ENCODE results near the gene MARCHF11.

Gene MARCHF11

GRCh38 chr5:16065831-16066230 is 113.8 kb downstream of the MARCHF11 start:
- no peak for DNase-seq
- Histone ChIP-seq H3K4me3 (ENCODE audit: low read depth in 1 of 2, low read length in 2 of 2) (no peak overlapping the region), H4K20me1 (ENCODE audit: insufficient read depth, low read length) (no peaks in the 10 kb centered on the region), H3K27ac (ENCODE audit: low read length) (no peak overlapping the region), H3K4me2 (ENCODE audit: insufficient read depth, low read length) (no peak overlapping the region), H3K9ac (ENCODE audit: low read depth, low read length) (no peak overlapping the region), H3K79me2 (ENCODE audit: insufficient read depth, low read length) (no peaks in the 10 kb centered on the region), H3K27me3 (ENCODE audit: insufficient read depth, low read length, poor library complexity) (no peaks in the 10 kb centered on the region), H3K9me3 (ENCODE audit: insufficient read depth, low read length, severe bottlenecking) (no peaks in the 10 kb centered on the region), H3K36me3 (ENCODE audit: insufficient read depth, low read length) (no peaks in the 10 kb centered on the region), H3K4me1 (ENCODE audit: insufficient read depth, low read length) (no peaks in the 10 kb centered on the region), H2AFZ (ENCODE audit: low read depth, low read length) (no peak overlapping the region)
- ATAC-seq (ENCODE audit: insufficient read depth, low read depth), result no peak
- TF ChIP-seq EZH2 (IDR thresholded peaks at IDR 0.05; ENCODE audit: borderline replicate concordance, low read depth, low read length, severe bottlenecking), result no peak
- TF ChIP-seq CTCF (IDR thresholded peaks at IDR 0.05; ENCODE audit: borderline replicate concordance, extremely low read depth, low read length, poor library complexity, severe bottlenecking), result no peak

- no peak overlapping the region for H3K4me3 ChIP-seq (ENCODE audit: low read depth in 1 of 2, low read length in 2 of 2)
- ATAC-seq (ENCODE audit: insufficient read depth, low read depth) (no peak), DNase-seq (no peak)
- H3K4me2 ChIP-seq (ENCODE audit: insufficient read depth, low read length), result no peak overlapping the region
- H3K27ac ChIP-seq (ENCODE audit: low read length), result no peak overlapping the region
- TF ChIP-seq CTCF (IDR thresholded peaks at IDR 0.05; ENCODE audit: borderline replicate concordance, extremely low read depth, low read length, poor library complexity, severe bottlenecking) (peak; percentile 34), EZH2 (IDR thresholded peaks at IDR 0.05; ENCODE audit: borderline replicate concordance, low read depth, low read length, severe bottlenecking) (no peak)
- H3K79me2 ChIP-seq (ENCODE audit: insufficient read depth, low read length), result no peaks in the 10 kb centered on the region
- no peaks in the 10 kb centered on the region for H4K20me1 ChIP-seq (ENCODE audit: insufficient read depth, low read length)
- H3K36me3 ChIP-seq (ENCODE audit: insufficient read depth, low read length), result no peaks in the 10 kb centered on the region
- H3K4me1 ChIP-seq (ENCODE audit: insufficient read depth, low read length), result no peaks in the 10 kb centered on the region
- H3K9me3 ChIP-seq (ENCODE audit: insufficient read depth, low read length, severe bottlenecking), result no peaks in the 10 kb centered on the region
- no peak overlapping the region for H3K9ac ChIP-seq (ENCODE audit: low read depth, low read length)
- no peak overlapping the region for H2AFZ ChIP-seq (ENCODE audit: low read depth, low read length)
- no peaks in the 10 kb centered on the region for H3K27me3 ChIP-seq (ENCODE audit: insufficient read depth, low read length, poor library complexity)
These were observed 115.3 kb downstream of the MARCHF11 start for GRCh38 chr5:16064135-16064893.

GRCh38 chr5:16061163-16061562 is 118.4 kb downstream of the MARCHF11 start:
- Histone ChIP-seq H3K4me2 (ENCODE audit: insufficient read depth, low read length) (no peak overlapping the region), H3K36me3 (ENCODE audit: insufficient read depth, low read length) (no peaks in the 10 kb centered on the region), H2AFZ (ENCODE audit: low read depth, low read length) (no peak overlapping the region), H3K27me3 (ENCODE audit: insufficient read depth, low read length, poor library complexity) (no peaks in the 10 kb centered on the region), H4K20me1 (ENCODE audit: insufficient read depth, low read length) (no peaks in the 10 kb centered on the region), H3K79me2 (ENCODE audit: insufficient read depth, low read length) (no peaks in the 10 kb centered on the region), H3K4me3 (ENCODE audit: low read depth in 1 of 2, low read length in 2 of 2) (no peak overlapping the region), H3K9me3 (ENCODE audit: insufficient read depth, low read length, severe bottlenecking) (no peaks in the 10 kb centered on the region), H3K9ac (ENCODE audit: low read depth, low read length) (no peak overlapping the region), H3K27ac (ENCODE audit: low read length) (no peak overlapping the region), H3K4me1 (ENCODE audit: insufficient read depth, low read length) (no peaks in the 10 kb centered on the region)
- TF ChIP-seq CTCF (IDR thresholded peaks at IDR 0.05; ENCODE audit: borderline replicate concordance, extremely low read depth, low read length, poor library complexity, severe bottlenecking), result no peak
- no peak for ATAC-seq (ENCODE audit: insufficient read depth, low read depth)
- DNase-seq, result no peak
